ENCODE measurements around the gene FKBP3.

- TF ChIP-seq POLR2AphosphoS5 (IDR thresholded peaks at IDR 0.05; ENCODE audit: borderline replicate concordance, low read depth, low read length) (peak; percentile 95), EZH2 (IDR thresholded peaks at IDR 0.05) (no peak)
Observed at GRCh38 chr14:45134051-45134958, at the start of gene FKBP3.

Measured in SK-N-MC (cell line).